Keratinocyte (primary cell): ENCODE results near the gene PLAU.

Source experiments
- CTCF ChIP-seq, 3 experiments: IDR thresholded peaks in 1 of 3; conservative IDR thresholded peaks in 1 of 3; optimal IDR thresholded peaks in 1 of 3; 2 replicates in 2 of 3; 3 replicates in 1 of 3; pipeline versions ENCODE3 to v1.5.1; 2011; ENCODE audit warnings: low read length in 3 of 3, mild to moderate bottlenecking in 3 of 3, moderate library complexity in 2 of 3, control low read depth in 1 of 3, inconsistent platforms in 1 of 3; ENCODE audit not compliant: insufficient read depth in 2 of 3; ENCODE audit errors: extremely low read depth in 1 of 3
- EZH2 ChIP-seq: IDR thresholded peaks from one replicate; pipeline ENCODE4 v1.6.1; 2012; ENCODE audit warnings: inconsistent platforms, mild to moderate bottlenecking, low read length, moderate library complexity

GRCh38 chr10:73873142-73873837 is 37.6 kb upstream of the PLAU start:
- TF ChIP-seq CTCF (optimal IDR thresholded peaks at IDR 0.05 in 1 of 3, IDR thresholded peaks at IDR 0.05 in 1 of 3, conservative IDR thresholded peaks at IDR 0.05 in 1 of 3; ENCODE audit: extremely low read depth in 1 of 3, insufficient read depth in 2 of 3, low read length in 3 of 3) = no peak
- TF ChIP-seq EZH2 = no peak
